ENCODE measurements around the gene NR6A1.

DNA sequence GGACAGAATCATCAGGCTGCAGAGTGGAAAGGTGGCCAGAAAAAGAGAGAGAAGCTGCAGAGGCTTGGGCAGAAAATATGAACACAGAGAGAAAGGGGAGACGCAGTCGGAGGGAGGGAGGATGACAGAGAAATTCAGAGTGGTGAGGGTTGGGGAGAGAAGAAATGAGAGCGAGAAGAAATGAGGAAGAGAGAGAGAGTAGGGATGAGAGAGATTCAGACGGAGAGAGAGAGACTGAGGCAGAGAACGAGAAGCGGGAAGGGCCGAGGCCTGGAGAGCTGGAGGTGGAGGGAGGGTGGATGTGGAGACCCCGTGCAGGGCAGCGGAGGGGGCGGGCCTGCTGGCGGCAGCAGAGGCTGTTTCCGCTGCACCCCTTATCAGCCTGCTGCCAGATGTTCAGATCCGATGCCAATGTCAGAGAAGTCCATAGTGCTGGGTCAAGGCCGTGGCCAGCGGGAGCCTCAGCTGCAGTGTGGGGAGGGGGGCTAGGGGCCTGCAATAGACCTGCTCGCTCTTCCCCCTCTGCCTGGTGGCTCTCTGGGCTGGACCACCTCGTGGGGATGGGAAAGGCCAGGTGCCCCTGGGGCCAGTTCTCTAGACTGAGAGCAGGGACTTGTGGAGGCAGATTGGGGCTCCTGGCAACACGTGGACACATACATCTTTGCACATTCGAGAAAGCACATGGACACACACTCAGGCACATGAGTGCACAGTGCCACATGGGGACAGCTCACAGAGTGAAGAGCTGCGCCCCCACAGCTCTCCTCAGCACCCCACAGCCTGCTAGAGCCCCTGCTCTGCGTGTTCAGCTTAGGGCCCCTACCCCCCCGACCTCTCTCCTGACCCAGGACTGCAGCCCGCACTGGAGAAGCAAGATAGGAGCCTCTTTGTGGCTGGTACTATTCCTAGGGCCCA, 259.0 kb downstream of the NR6A1 start:
- no peak for TF ChIP-seq POLR2A (IDR thresholded peaks at IDR 0.05; ENCODE audit: low read length)
- TF ChIP-seq GATA1 (IDR thresholded peaks at IDR 0.05; ENCODE audit: low read depth, low read length) = no peak
